VCaP (cell line): ENCODE measurements around the gene GRAP.

Experiments used
- H3K27ac ChIP-seq: fragments of 450-650 bp; 2 replicates; pipeline ENCODE4 v1.5.1; 2017
- CTCF ChIP-seq: fragments of 450-650 bp; conservative IDR thresholded peaks from 2 replicates; pipeline ENCODE4 v1.5.1; 2017; ENCODE audit warnings: mild to moderate bottlenecking, moderate library complexity

The GRAP gene

GRCh38 chr17:18978655-18979054 is 68.1 kb downstream of the GRAP start:
- no peak for TF ChIP-seq CTCF

GRCh38 chr17:18978050-18978449 is 68.7 kb downstream of the GRAP start:
- H3K27ac ChIP-seq, result no peak overlapping the region
- TF ChIP-seq CTCF, result no peak

More at GRCh38 chr17:18978655-18979054, 68.1 kb downstream of the GRAP start:
- H3K27ac ChIP-seq, result no peak overlapping the region

- no peak for TF ChIP-seq CTCF
- no peak overlapping the region for H3K27ac ChIP-seq
Measured at GRCh38 chr17:18977646-18978045, 69.1 kb downstream of the GRAP start.

- no peak for TF ChIP-seq CTCF
- H3K27ac ChIP-seq, result no peak overlapping the region
Measured at GRCh38 chr17:18977021-18977420, 69.7 kb downstream of the GRAP start.

- no peak overlapping the region for H3K27ac ChIP-seq
- no peak for TF ChIP-seq CTCF
Measured at GRCh38 chr17:18976201-18976600, 70.6 kb downstream of the GRAP start.

- no peak for TF ChIP-seq CTCF
- no peak overlapping the region for H3K27ac ChIP-seq
Measured at GRCh38 chr17:18975597-18975996, 71.2 kb downstream of the GRAP start.

GRCh38 chr17:18974407-18975149 is 72.2 kb downstream of the GRAP start:
- no peak overlapping the region for H3K27ac ChIP-seq
- no peak for TF ChIP-seq CTCF
